GM12865 (cell line): ENCODE measurements around the gene ZGLP1.

Experiments
- DNase-seq: peaks from one replicate; pipeline ENCODE4 v3.0.0; 2010; ENCODE audit warnings: low read depth
- H3K4me3 ChIP-seq: 2 replicates; pipeline ENCODE4 v1.5.1; 2011; ENCODE audit warnings: mild to moderate bottlenecking, low read depth, low read length, control low read depth
- TF ChIP-seq, protein P1 (sequence below): IDR thresholded peaks from 2 replicates; pipeline ENCODE4 v1.5.1; 2011; ENCODE audit warnings: low read length, control low read depth, low read depth, inconsistent platforms; ENCODE audit not compliant: insufficient read depth; ENCODE audit errors: missing control alignments

ZGLP1 gene

DNA sequence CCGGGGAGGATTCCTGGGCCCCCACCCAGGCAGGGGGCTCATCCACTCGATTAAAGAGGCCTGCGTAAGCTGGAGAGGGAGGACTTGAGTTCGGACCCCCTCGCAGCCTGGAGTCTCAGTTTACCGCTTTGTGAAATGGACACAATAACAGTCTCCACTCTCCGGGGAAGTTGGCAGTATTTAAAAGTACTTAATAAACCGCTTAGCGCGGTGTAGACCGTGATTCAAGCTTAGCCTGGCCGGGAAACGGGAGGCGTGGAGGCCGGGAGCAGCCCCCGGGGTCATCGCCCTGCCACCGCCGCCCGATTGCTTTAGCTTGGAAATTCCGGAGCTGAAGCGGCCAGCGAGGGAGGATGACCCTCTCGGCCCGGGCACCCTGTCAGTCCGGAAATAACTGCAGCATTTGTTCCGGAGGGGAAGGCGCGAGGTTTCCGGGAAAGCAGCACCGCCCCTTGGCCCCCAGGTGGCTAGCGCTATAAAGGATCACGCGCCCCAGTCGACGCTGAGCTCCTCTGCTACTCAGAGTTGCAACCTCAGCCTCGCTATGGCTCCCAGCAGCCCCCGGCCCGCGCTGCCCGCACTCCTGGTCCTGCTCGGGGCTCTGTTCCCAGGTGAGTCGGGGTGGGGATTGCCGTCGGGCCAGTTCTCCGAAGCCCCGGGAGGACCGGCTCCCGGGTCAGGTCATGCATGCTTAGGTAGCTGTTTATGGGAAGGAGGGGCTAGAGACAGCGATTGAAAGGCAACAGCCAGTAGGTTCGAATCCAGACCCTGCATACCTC lies 38.8 kb downstream of the ZGLP1 start, which contains the start of gene ICAM1:
Gene ICAM1, plus strand, starts transcription at position 505 of the 779 bp plus-strand sequence. Its CDS starts 40 bp downstream, at position 545.
- H3K4me3 ChIP-seq = peak within 1 kb of the TSS; percentile 69
- peak; percentile 95 for DNase-seq
- TF ChIP-seq, protein P1, sequence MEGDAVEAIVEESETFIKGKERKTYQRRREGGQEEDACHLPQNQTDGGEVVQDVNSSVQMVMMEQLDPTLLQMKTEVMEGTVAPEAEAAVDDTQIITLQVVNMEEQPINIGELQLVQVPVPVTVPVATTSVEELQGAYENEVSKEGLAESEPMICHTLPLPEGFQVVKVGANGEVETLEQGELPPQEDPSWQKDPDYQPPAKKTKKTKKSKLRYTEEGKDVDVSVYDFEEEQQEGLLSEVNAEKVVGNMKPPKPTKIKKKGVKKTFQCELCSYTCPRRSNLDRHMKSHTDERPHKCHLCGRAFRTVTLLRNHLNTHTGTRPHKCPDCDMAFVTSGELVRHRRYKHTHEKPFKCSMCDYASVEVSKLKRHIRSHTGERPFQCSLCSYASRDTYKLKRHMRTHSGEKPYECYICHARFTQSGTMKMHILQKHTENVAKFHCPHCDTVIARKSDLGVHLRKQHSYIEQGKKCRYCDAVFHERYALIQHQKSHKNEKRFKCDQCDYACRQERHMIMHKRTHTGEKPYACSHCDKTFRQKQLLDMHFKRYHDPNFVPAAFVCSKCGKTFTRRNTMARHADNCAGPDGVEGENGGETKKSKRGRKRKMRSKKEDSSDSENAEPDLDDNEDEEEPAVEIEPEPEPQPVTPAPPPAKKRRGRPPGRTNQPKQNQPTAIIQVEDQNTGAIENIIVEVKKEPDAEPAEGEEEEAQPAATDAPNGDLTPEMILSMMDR = no peak

DNA sequence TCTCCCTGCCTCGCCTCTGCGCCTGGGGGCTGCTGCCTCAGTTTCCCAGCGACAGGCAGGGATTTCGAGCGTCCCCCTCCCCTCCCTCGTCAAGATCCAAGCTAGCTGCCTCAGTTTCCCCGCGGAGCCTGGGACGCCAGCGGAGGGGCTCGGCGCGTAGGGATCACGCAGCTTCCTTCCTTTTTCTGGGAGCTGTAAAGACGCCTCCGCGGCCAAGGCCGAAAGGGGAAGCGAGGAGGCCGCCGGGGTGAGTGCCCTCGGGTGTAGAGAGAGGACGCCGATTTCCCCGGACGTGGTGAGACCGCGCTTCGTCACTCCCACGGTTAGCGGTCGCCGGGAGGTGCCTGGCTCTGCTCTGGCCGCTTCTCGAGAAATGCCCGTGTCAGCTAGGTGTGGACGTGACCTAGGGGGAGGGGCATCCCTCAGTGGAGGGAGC lies 39.4 kb downstream of the ZGLP1 start:
- H3K4me3 ChIP-seq = peak overlapping the region; percentile 69
- TF ChIP-seq, protein P1 = no peak
- DNase-seq = peak; percentile 89

DNA sequence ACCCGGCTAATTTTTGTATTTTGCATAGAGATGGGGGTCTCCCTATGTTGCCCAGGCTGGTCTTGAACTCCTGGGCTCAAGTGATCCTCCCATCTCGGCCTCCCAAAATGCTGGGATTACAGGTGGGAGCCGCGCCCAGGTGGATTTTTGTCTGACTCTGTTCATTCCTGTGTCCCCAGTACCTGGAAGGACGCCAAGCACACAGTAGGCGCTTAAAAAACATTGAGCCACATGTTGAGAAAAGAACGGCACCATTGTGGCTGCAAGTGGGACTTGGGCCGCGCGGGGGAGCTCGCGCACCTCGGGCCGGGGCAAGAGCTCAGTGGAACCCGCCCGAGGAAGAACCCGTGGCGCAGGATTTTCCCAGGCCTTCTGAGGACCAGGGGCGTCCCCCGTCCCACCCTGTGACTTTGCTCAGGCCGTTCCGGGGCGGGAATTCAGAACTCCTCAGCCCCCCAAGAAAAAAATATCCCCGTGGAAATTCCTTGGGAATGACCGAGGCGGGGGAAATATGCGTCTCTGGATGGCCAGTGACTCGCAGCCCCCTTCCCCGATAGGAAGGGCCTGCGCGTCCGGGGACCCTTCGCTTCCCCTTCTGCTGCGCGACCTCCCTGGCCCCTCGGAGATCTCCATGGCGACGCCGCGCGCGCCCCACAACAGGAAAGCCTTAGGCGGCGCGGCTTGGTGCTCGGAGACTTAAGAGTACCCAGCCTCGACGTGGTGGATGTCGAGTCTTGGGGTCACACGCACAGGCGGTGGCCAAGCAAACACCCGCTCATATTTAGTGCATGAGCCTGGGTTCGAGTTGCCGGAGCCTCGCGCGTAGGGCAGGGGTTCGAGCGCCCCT lies 40.1 kb downstream of the ZGLP1 start:
- TF ChIP-seq, protein P1 = peak; percentile 92
- peak; percentile 92 for DNase-seq
- peak overlapping the region; percentile 69 for H3K4me3 ChIP-seq

DNA sequence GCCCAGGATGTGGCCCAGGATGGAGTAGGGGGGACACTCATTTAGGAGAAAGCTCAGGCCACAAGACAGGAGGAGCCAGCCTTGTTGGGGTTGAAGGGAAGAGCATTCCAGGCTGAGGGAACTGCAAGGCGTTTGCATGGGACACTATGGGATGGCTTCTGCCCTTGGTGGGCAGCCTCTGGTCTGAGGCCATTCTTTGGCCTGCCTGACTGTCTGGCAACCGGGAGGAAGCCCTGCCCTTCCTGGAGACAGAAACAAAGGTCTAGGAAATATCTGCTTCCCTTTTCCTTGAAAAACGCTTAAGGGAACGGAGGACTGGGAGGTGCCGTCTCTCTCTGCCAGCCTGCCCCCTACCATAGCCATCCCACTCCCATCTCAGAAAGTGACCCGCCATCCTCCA lies 41.5 kb downstream of the ZGLP1 start:
- DNase-seq = no peak
- H3K4me3 ChIP-seq = no peak overlapping the region
- TF ChIP-seq, protein P1 = no peak

DNA sequence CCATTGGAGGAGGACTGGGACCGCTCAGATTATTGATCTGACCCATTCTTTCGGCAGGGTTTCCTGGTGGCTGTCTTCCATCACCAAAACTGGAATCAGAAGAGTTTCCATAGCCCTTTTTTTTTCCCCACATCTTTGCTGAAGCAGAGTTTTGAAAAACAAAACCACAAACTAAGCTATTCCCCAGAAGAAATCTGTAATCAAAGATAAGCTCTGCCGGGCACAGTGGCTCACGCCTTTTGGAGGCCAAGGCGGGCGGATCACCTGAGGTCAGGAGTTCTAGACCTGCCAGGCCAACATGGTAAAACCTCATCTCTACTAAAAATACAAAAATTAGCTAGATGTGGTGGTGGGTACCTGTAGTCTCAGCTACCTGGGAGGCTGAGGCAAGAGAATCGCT lies 42.9 kb downstream of the ZGLP1 start:
- H3K4me3 ChIP-seq = no peak overlapping the region
- TF ChIP-seq, protein P1 = no peak
- DNase-seq = no peak

DNA sequence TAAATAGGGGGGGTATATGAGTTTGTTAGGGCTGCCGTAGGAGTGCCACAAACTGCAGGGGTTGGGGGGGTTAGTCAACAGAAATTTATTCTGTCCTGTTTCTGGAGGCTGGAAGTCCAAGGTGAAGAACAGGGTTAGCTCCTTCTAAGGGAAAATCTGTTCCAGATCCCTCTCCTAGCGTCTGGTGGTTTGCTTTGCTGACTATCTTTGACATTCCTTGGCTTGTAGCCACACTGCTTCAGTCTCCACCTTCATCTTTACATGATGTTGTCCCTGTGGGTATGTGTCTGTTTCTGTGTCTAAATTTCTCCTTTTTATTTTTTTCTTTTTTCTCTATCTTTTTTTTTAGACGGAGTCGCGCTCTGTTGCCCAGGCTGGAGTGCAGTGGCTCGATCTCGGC lies 46.8 kb downstream of the ZGLP1 start:
- no peak for DNase-seq
- no peak overlapping the region for H3K4me3 ChIP-seq
- TF ChIP-seq, protein P1 = no peak
